MM.1S (cell line): ENCODE data around the gene PDZRN4.

Experiments
- CTCF ChIP-seq: fragments of 300-600 bp; sonication (generic); IDR thresholded peaks from 2 replicates; pipeline ENCODE4 v1.5.1; 2016; ENCODE audit warnings: antibody characterized with exemption, low read length, mixed read lengths
- EZH2 ChIP-seq: fragments of 300-600 bp; sonication (generic); optimal IDR thresholded peaks from 2 replicates; pipeline ENCODE3; 2017; ENCODE audit warnings: low read depth, mild to moderate bottlenecking, antibody characterized with exemption, low read length, mixed read lengths
- EZH2phosphoT487 ChIP-seq: fragments of 300-600 bp; sonication (generic); IDR thresholded peaks from 2 replicates; pipeline ENCODE4 v1.6.1; 2018; ENCODE audit warnings: antibody characterized with exemption, low read length

GRCh38 chr12:41515953-41516352 lies 327.8 kb downstream of the PDZRN4 start:
- TF ChIP-seq EZH2phosphoT487, result no peak
- TF ChIP-seq CTCF, result no peak
- TF ChIP-seq EZH2, result no peak
